Endothelial cell of umbilical vein (primary cell): ENCODE data around the gene IL33. TPM values are rescaled to one million over a fixed set of nuclear protein-coding genes. Genes with fewer than 3 reads are reported as not detected.

Source experiments
- polyA plus RNA-seq, 4 experiments: library from polyadenylated mRNA; depleted of rRNA in 3 of 4; stranded (reverse) in 3 of 4; unstranded in 1 of 4; fragments of >200 nt; gene quantifications; 2 replicates each; pipeline versions ENCODE4 v1.2.1 to v1.2.3, GENCODE V29; 2011 to 2012; ENCODE audit warnings: missing spikeins in 1 of 4
- total RNA-seq: library from RNA; stranded (reverse); gene quantifications from 2 replicates; pipeline ENCODE4 v1.2.3, GENCODE V29; 2021

Gene IL33
- total and polyA plus RNA-seq, 2 donors (not counting 3 experiments of a cell fraction or from before 2014, with no cell fraction given), result 8.7 to 13.8 TPM

Other genes starting within 250 kb of the IL33 start
- gene RANBP6, start 200.2 kb upstream of the IL33 start, total RNA-seq, result 20.9 and 21.9 TPM in 2 replicates
- 3.8 and 5.3 TPM in 2 replicates for gene RANBP6, start 200.2 kb upstream of the IL33 start, polyA plus RNA-seq
- not detected in 2 replicates for gene TPD52L3, start 112.6 kb downstream of the IL33 start, total RNA-seq
- not detected in 2 replicates for gene TPD52L3, start 112.6 kb downstream of the IL33 start, polyA plus RNA-seq
- 101 and 106 TPM in 2 replicates for gene UHRF2, start 197.4 kb downstream of the IL33 start, total RNA-seq
- 53.9 and 63.5 TPM in 2 replicates for gene UHRF2, start 197.4 kb downstream of the IL33 start, polyA plus RNA-seq